OCI-LY7 (cell line): Measurements from ENCODE around the gene WDR3. TPM values are rescaled to one million over a fixed set of nuclear protein-coding genes. Genes with fewer than 3 reads are reported as not detected.

Source experiments
- total RNA-seq, 2 experiments: library from RNA; depleted of rRNA in 1 of 2; stranded (reverse); fragments of >200 nt in 1 of 2; shearing (Covaris generic) in 1 of 2; gene quantifications; 2 replicates each; pipeline ENCODE4 v1.2.3, GENCODE V29; 2014 to 2022

Gene WDR3
- total RNA-seq, 2 experiments from 2014 or later, result 23.1 to 31.4 TPM

Other genes starting within 250 kb of the WDR3 start
- gene GDAP2, start 118 bp upstream of the WDR3 start, total RNA-seq (2014; rRNA removed; shearing (Covaris generic)), result 13.9 and 14.9 TPM in 2 replicates
- 21.7 and 26.8 TPM in 2 replicates for gene GDAP2, start 118 bp upstream of the WDR3 start, total RNA-seq (2022)